ENCODE data around the gene RNF114.

GRCh38 chr20:49981218-49982071 is 45.2 kb downstream of the RNF114 start:
- TF ChIP-seq POLR2A (IDR thresholded peaks at IDR 0.05) (no peak), CTCF (IDR thresholded peaks at IDR 0.05) (no peak), EP300 (IDR thresholded peaks at IDR 0.05) (no peak)
